ENCODE measurements around the gene LRCH4.
A peak's percentile ranks its signal among the peaks of the same experiment; 100 is the strongest.

Gene LRCH4, protein sequence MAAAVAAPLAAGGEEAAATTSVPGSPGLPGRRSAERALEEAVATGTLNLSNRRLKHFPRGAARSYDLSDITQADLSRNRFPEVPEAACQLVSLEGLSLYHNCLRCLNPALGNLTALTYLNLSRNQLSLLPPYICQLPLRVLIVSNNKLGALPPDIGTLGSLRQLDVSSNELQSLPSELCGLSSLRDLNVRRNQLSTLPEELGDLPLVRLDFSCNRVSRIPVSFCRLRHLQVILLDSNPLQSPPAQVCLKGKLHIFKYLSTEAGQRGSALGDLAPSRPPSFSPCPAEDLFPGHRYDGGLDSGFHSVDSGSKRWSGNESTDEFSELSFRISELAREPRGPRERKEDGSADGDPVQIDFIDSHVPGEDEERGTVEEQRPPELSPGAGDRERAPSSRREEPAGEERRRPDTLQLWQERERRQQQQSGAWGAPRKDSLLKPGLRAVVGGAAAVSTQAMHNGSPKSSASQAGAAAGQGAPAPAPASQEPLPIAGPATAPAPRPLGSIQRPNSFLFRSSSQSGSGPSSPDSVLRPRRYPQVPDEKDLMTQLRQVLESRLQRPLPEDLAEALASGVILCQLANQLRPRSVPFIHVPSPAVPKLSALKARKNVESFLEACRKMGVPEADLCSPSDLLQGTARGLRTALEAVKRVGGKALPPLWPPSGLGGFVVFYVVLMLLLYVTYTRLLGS

GRCh38 chr7:100585511-100586265, at the start of gene LRCH4:
LRCH4 (minus strand) TSS chr7:100586129; CDS start chr7:100586100, 29 bp downstream.
- DNase-seq (ENCODE audit: low spot score) = peak; percentile 72

- no peak for DNase-seq (ENCODE audit: low spot score)
Observed at GRCh38 chr7:100632951-100633717, 47.2 kb upstream of the LRCH4 start.

DNA sequence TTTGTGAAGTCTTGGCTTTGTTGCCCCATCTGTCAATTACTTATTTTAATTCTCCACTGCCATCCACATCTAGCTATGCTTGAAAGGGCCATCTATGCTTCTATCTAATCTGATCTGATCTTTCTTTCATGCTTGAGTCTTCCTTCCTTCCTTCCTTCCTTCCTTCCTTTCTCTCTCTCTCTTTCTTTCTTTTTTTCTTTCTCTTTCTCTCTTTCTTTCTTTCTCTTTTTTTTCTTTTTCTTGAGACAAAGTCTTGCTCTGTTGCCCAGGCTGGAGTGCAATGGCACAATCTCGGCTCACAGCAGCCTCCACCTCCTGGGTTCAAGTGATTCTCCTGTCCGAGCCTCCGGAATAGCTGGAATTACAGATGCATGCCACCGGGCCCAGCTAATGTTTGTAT, 44.1 kb upstream of the LRCH4 start:
- no peak for DNase-seq (ENCODE audit: low spot score)

DNA sequence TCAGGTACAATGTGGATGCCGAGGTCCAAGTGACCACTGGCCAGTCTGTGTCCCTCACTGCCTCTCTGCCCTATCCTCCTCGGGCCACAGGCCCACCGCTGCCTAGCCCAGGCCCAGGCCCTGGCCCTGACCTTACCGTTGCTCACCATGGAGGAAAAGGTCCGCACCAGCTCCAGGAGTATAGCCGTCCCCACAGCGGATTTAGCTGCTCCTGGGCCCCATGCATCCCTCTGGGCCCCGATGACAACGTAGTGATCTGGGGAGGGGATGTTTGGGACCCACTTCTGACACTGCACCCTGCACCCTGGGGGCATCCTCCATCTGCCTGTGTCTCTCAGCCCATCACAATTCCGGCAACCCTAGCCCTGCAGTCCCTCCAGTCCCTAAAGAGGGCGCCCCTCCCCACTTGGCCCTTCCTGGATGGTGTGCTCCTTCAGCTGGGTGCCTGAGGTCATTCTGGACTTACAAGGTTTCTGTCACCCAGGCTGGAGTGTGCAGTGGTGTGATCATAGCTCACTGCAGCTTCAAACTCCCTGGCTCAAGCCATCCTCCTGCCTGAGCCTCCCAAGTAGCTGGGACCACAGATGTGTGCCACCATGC, 43.3 kb upstream of the LRCH4 start:
- no peak for DNase-seq (ENCODE audit: low spot score)

DNA sequence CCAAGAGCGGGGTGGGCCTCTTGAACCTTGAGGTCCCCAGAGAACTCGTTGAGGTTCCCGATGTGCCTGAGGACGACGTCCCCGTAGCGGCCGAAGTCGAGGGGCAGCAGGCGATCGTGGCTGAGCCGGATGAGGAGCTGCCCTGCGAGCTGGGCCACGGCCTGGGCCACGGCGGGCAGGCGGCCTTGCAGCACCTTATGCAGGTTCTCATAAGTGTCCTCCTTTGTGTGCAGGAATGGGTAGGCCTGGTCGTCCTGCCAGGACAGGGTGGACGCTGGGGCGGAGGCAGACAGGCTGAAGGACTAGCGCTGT, 41.3 kb upstream of the LRCH4 start:
- DNase-seq (ENCODE audit: low spot score) = no peak

DNA sequence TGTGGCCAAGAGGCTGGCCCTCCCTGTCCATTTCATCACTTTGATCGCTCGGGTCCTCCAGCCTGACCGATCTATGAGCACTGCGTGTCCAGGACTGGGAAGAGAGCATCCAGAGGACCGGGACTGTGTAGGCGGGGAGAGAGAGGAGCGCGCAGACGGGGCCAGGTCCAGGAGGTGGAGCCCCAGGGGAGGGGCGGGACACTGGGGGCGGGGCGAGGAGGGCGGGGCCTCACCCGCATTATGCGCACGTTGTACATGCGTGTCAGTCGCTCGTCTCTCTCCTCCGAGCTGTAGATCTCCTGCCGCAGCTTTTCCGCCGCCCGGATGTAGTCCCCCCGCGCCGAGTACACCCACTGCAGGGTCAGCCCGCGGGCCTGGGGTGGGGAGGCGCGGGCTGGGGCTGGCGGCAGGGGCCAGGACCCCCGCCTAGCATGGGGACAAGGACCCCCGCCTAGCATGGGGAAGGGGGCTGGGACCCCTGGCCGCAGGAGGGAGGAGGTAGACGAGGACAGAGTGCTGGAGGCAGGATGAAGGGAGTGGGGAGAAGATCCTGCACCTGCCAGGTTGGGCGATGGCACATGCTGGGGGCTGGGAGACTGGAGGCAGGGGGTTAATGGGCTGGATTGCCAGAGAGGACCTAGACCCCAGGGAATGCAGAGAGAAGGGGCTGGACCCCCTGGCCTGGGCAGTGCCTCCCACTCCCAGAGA, 40.8 kb upstream of the LRCH4 start:
- DNase-seq (ENCODE audit: low spot score) = peak; percentile 99

DNA sequence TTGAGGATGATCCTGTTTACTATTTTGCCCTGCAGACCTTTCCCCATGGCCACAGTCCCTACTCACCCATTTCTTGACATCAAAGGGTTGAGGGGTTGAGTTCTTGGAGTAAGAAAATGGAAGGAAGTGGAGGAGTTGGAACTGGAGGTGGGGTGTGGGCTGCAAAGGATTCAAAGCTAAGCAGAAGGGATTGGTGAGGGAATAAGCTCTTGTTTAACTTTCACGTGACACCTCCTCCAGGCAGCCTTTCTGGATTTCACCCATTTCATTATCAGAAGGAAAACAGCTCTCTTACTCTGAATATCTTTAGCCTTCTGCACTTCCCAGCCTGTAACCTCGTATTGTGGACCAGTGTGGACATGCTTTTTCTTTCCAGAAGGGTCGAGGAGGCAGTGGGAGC, 40.1 kb upstream of the LRCH4 start:
- no peak for DNase-seq (ENCODE audit: low spot score)

DNA sequence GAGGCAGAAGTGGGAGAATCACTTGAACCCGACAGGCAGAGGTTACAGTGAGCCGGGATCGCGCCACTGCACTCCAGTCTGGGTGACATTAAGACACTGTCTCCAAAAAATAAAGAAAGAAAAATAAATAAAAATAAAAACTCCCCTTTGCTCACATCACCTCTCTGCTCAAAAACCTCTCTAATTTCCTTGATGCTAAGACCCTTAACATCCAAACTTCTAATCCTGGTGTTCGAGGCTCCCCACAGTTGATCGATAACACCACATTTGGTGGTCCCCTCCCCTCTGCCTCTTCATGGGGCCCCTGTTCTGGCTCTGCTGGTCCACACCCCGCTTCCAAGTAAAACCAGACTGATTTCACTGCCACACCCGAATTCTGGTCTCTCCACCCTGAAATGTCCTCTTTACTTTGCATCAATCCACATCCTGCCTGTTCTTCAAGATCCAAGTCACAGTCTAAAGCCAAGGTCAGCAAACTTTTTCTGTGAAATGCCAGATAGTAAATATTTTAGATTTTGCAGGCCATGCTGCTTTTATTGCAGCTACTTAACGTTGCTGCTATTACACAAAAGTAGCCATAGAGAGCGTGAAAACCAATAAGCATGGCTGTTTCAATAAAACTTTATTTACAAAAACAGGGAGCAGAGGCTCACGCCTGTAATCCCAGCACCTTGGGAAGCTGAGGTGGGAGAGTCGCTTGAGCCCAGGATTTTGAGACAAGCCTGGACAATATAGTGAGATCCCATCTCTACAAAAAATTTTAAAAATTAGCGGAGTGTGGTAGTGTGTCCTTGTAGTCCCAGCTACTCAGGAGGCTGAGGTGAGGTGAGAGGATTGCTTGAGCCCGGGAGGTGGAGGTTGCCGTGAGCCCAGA, 38.3 kb upstream of the LRCH4 start:
- no peak for DNase-seq (ENCODE audit: low spot score)

GRCh38 chr7:100621554-100621953, 35.6 kb upstream of the LRCH4 start:
- no peak for DNase-seq (ENCODE audit: low spot score)

DNA sequence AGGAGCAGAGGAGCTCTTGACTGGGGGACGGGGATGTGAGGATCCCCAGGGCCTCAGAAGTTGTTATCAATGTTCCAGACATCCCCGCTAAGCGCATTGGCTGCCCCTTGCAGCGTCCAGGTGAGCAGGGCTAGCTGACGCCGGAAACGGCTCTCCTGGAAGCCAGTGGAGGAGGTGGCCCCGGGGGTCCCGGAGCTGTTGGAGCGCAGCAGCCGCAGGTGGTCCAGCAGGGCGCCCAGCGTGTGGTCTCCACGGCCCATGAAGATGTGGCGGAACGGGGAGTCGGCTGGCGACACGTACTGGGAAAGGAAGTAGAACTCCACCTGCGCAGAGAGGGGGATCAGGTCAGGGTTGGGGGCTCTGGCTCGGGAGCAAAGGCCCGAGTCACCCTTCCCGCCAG, 34.9 kb upstream of the LRCH4 start:
- no peak for DNase-seq (ENCODE audit: low spot score)

GRCh38 chr7:100620239-100620638, 34.3 kb upstream of the LRCH4 start:
- no peak for DNase-seq (ENCODE audit: low spot score)

GRCh38 chr7:100614308-100614861, 28.5 kb upstream of the LRCH4 start:
- no peak for DNase-seq (ENCODE audit: low spot score)

DNA sequence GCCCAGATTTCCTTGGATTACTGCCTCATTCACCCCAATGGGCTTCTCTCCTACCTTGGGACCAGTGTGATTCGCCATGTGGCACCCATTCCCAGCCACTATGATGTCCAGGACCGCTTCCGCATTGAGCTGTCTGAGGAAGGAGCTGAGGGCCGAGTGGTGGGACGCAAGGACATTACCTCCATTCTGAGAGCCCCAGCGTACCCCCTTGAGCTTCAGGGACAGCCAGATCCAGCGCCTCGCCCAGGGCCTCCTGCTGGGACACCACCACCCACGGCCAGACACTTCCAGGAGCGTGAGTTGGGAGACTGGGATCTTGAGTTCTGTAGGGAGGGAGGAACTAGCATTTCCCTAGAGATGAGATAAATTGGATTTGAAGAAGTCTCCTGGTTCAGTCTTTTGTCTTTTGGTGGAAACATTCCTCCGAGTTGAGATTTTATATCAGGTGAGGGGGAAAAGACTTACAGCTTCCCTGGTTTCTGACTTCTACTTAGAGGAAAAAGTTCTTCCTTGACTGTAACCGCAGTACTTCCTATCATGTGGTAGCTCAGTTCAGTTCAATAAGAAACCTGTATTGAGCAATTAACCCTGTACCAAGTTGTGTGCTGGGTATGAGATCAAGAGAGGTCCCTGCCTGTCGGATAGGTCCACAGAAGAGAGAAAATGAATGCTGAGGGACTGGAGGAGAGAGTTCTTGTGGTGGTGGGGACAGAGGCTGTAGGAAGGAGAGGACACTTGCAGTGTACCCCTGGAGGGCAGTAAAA, 27.7 kb upstream of the LRCH4 start:
- DNase-seq (ENCODE audit: low spot score) = no peak

GRCh38 chr7:100612730-100613390, 26.9 kb upstream of the LRCH4 start:
- DNase-seq (ENCODE audit: low spot score) = no peak

GRCh38 chr7:100611983-100612729, 26.2 kb upstream of the LRCH4 start, which contains the start of gene MOSPD3:
MOSPD3 (plus strand) TSS chr7:100612540; CDS start chr7:100612792, 252 bp downstream.
- DNase-seq (ENCODE audit: low spot score) = peak; percentile 99

GRCh38 chr7:100609958-100610357, 24.0 kb upstream of the LRCH4 start:
- DNase-seq (ENCODE audit: low spot score) = no peak

GRCh38 chr7:100607111-100607510, 21.2 kb upstream of the LRCH4 start:
- DNase-seq (ENCODE audit: low spot score) = no peak

- DNase-seq (ENCODE audit: low spot score) = no peak
Observed at GRCh38 chr7:100606313-100606712, 20.4 kb upstream of the LRCH4 start.
